Activated naive CD4-positive, alpha-beta T cell treated with anti-CD3 and anti-CD28 coated beads, Interleukin-2, amount 10 ng/mL, durations not matched to agents 7 days and 5 days (primary cell): Measurements from ENCODE around the gene BMPR2.
"Not testable (repeated sequence)": the region's sequence is repeated elsewhere in the genome, so short reads cannot be mapped to it uniquely, and the experiment has no call there.

Experiments
- CTCF ChIA-PET: fragments of 350-600 bp; sonication (Branson Sonifier 250); formaldehyde crosslinking; loops from one replicate; lab custom pipeline; 2021; ENCODE audit warnings: antibody characterized with exemption; lab: Charles Lee
- DNase-seq: peaks from one replicate; pipeline ENCODE4 v3.0.0-alpha.2; 2020
- H3K27ac Mint-ChIP-seq: one replicate; pipeline ENCODE4 v1.8.0; 2021; ENCODE audit warnings: mild to moderate bottlenecking, moderate library complexity, mixed read lengths
- H3K27me3 Mint-ChIP-seq: one replicate; pipeline ENCODE4 v1.8.0; 2021; ENCODE audit warnings: mild to moderate bottlenecking, mixed read lengths
- H3K36me3 Mint-ChIP-seq: one replicate; pipeline ENCODE4 v1.8.0; 2021; ENCODE audit warnings: mixed read lengths
- H3K4me1 Mint-ChIP-seq: one replicate; pipeline ENCODE4 v1.8.0; 2021; ENCODE audit warnings: mixed read lengths
- H3K4me3 Mint-ChIP-seq: one replicate; pipeline ENCODE4 v1.8.0; 2021; ENCODE audit warnings: mild to moderate bottlenecking, moderate library complexity, mixed read lengths
- H3K9me3 Mint-ChIP-seq: one replicate; pipeline ENCODE4 v1.8.0; 2021; ENCODE audit warnings: mixed read lengths

The BMPR2 gene

DNA sequence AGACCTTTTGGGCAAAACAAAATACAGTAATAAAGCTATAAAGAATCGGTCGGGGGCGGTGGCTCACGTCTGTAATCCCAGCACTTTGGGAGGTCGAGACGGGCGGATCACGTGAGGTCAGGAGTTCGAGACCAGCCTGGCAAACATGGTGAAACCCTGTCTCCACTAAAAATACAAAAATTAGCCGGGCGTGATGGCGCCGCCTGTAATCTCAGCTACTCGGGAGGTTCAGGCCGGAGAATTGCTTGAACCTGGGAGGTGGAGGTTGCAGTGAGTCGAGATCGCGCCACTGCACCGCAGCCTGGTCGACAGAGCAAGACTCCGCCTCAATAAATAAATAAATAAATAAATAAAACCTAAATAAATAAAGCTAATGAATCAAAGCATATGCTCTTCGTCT is 1.7 kb upstream of the BMPR2 start:
- CTCF ChIA-PET, H3K27ac Mint-ChIP-seq, H3K36me3 Mint-ChIP-seq, H3K9me3 Mint-ChIP-seq, DNase-seq: not testable (repeated sequence)
- peak overlapping the region; percentile 98 for H3K4me3 Mint-ChIP-seq
- H3K27me3 Mint-ChIP-seq: peaks cover 32% of the 10 kb centered on the region
- H3K4me1 Mint-ChIP-seq: peaks cover 25% of the 10 kb centered on the region

DNA sequence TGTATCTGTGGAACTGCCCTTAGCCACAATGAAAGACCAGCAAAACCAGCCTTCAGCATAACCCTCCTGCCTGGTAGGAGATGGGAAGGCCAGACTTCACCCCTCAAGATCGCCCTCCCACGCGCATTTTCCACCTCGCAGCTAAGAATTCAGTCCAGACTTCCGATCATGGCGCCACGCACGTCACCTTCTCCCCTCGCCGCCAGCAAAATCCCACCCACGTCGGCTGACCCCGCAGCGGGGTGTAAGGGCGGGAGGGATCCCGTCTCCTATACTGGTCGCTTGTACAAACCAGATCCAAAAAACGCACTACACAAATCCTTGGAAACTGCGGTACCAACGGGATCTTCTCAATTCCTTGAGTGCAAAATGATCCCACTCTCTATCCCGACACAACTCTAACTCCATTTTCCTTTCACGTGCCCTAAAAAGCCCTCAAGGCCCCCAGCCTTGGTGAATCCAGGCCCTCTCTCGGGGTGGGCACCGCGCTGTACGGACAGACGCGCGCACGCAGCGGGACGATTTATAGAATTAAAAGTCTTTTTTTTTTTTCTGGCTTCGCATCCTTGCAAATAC is 1.0 kb upstream of the BMPR2 start:
- Mint-ChIP-seq H3K4me1 (peaks cover 30% of the 10 kb centered on the region), H3K27ac (peak overlapping the region; percentile 72), H3K9me3 (no peaks in the 10 kb centered on the region), H3K27me3 (peaks cover 32% of the 10 kb centered on the region), H3K4me3 (peak overlapping the region; percentile 98), H3K36me3 (no peaks in the 10 kb centered on the region)
- CTCF ChIA-PET: no interaction called here
- peak; percentile 36 for DNase-seq

GRCh38 chr2:202376460-202377206 is 506 bp downstream of the BMPR2 start:
- H3K4me3 Mint-ChIP-seq: peak overlapping the region; percentile 98
- DNase-seq: peak; percentile 59
- no peaks in the 10 kb centered on the region for H3K36me3 Mint-ChIP-seq
- H3K9me3 Mint-ChIP-seq: no peaks in the 10 kb centered on the region
- H3K27me3 Mint-ChIP-seq: peaks cover 32% of the 10 kb centered on the region
- H3K27ac Mint-ChIP-seq: peak overlapping the region; percentile 87
- peaks cover 34% of the 10 kb centered on the region for H3K4me1 Mint-ChIP-seq
- CTCF ChIA-PET: no interaction called here

DNA sequence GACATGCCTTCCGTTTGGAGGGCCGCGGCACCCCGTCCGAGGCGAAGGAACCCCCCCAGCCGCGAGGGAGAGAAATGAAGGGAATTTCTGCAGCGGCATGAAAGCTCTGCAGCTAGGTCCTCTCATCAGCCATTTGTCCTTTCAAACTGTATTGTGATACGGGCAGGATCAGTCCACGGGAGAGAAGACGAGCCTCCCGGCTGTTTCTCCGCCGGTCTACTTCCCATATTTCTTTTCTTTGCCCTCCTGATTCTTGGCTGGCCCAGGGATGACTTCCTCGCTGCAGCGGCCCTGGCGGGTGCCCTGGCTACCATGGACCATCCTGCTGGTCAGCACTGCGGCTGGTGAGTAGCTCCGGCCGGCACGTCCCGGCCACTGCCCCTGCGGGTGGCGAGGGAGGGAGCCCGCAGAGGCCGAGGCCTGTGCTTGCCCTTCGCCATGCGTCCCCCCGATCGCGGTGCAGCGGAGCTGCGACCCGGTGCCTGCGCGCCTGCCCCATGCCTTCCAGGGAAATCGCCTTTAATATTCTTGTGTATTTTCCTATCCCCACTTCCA is 1.2 kb downstream of the BMPR2 start:
- CTCF ChIA-PET: no interaction called here
- H3K36me3 Mint-ChIP-seq: no peaks in the 10 kb centered on the region
- DNase-seq: peak; percentile 25
- peak overlapping the region; percentile 87 for H3K27ac Mint-ChIP-seq
- peaks cover 32% of the 10 kb centered on the region for H3K27me3 Mint-ChIP-seq
- H3K9me3 Mint-ChIP-seq: no peaks in the 10 kb centered on the region
- H3K4me1 Mint-ChIP-seq: peaks cover 34% of the 10 kb centered on the region
- H3K4me3 Mint-ChIP-seq: peak overlapping the region; percentile 98

- Mint-ChIP-seq H3K9me3 (no peaks in the 10 kb centered on the region), H3K4me1 (peaks cover 34% of the 10 kb centered on the region), H3K27ac (no peak overlapping the region), H3K36me3 (no peaks in the 10 kb centered on the region), H3K27me3 (peaks cover 28% of the 10 kb centered on the region), H3K4me3 (peak overlapping the region; percentile 98)
- CTCF ChIA-PET: no interaction called here
- DNase-seq: no peak
Measured at GRCh38 chr2:202378001-202378400, 1.9 kb downstream of the BMPR2 start.

DNA sequence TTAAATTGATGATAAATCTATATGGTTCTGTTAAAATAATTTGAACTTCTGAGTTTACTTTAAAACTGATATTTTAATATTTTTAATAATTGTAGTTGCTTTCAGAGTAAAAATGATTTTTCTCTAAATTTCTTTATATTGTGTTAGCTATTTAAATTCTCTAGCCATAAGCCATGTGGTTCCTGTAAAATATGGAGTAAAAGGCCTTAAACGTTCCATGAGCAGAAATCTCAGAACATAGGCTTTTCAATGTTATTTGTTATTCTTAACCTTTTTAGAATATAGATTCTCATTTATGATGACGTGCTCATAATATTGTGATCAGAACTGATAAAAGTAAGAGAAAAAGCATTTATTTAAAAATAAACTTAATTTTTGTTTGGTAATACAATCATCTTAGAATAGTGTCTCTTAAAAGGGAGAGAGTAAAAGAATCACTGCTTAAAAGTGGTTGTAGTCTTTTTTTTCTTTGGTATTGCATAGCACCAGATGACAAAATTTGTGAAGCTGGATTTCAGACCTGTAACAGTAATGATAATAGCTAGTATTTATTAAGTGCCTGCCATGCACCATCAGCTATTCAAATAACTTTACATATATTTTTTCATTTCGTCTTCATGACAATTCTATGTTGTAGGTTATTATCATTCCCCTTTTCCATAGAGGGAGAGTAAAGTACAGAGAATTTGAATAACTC is 2.7 kb downstream of the BMPR2 start:
- no peaks in the 10 kb centered on the region for H3K36me3 Mint-ChIP-seq
- H3K4me1 Mint-ChIP-seq: peaks cover 34% of the 10 kb centered on the region
- no peak overlapping the region for H3K27ac Mint-ChIP-seq
- no peaks in the 10 kb centered on the region for H3K9me3 Mint-ChIP-seq
- CTCF ChIA-PET: no interaction called here
- DNase-seq: no peak
- no peak overlapping the region for H3K4me3 Mint-ChIP-seq
- H3K27me3 Mint-ChIP-seq: peaks cover 23% of the 10 kb centered on the region

- Mint-ChIP-seq H3K27ac (no peak overlapping the region), H3K9me3 (no peaks in the 10 kb centered on the region), H3K4me1 (peaks cover 24% of the 10 kb centered on the region), H3K4me3 (no peak overlapping the region), H3K27me3 (no peaks in the 10 kb centered on the region), H3K36me3 (no peaks in the 10 kb centered on the region)
- CTCF ChIA-PET: no interaction called here
- no peak for DNase-seq
Measured at GRCh38 chr2:202382684-202383083, 6.6 kb downstream of the BMPR2 start.

DNA sequence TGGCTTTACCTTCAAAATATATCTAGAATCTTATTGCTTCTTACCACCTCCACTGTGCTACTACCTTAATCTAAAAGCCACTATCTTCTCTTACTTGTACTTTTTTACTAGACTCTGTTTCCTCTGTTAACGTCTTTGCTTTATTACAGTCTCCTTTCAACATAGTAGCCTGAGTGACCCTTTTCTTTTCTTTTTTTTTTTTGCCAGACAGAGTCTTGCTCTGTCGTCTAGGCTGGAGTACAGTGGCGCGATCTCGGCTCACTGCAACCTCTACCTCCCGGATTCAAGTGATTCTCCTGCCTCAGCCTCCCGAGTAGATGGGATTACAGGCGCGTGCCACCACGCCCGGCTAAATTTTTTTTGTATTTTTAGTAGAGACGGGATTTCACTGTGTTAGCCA is 10.4 kb downstream of the BMPR2 start:
- H3K9me3 Mint-ChIP-seq, H3K4me3 Mint-ChIP-seq, DNase-seq, H3K27me3 Mint-ChIP-seq, H3K27ac Mint-ChIP-seq, H3K4me1 Mint-ChIP-seq, CTCF ChIA-PET, H3K36me3 Mint-ChIP-seq: not testable (repeated sequence)

DNA sequence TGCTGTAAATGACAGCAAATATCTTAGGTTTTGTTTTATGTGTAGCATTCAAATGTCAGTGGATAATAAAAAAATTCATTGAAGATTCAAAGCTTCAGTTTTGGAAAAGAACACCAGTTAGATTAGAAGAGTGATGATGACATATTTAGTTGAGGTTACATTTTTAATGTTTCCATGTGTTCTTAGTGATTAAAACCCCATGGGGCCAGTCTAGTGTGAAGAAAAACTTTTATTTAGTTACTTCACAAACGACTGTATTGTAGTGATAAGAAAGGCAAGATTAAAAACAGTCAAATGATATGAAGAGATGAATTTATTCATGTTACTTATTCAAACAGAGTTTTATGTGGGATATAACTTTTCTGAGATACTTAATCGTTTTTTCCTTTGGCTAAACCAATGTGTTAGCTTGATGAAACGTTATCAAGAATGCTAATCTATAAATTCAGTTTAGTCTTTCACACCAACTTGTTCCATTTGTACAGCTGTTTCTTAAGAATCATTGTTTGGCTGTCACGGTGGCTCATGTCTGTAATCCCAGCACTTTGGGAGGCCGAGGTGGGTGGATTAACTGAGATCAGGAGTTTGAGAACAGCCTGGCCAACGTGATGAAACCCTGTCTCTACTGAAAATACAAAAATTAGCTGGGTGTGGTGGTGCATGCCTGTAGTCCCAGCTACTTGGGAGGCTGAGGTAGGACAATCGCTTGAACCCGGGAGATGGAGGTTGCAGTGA is 11.6 kb downstream of the BMPR2 start:
- Mint-ChIP-seq H3K27me3 (no peaks in the 10 kb centered on the region), H3K27ac (no peak overlapping the region), H3K4me1 (peaks cover 2% of the 10 kb centered on the region), H3K9me3 (no peaks in the 10 kb centered on the region), H3K36me3 (no peaks in the 10 kb centered on the region), H3K4me3 (no peak overlapping the region)
- CTCF ChIA-PET: no interaction called here
- DNase-seq: no peak

GRCh38 chr2:202400941-202401340 is 24.8 kb downstream of the BMPR2 start:
- CTCF ChIA-PET: no interaction called here
- H3K27me3 Mint-ChIP-seq: no peaks in the 10 kb centered on the region
- no peak for DNase-seq
- H3K27ac Mint-ChIP-seq: no peak overlapping the region
- no peaks in the 10 kb centered on the region for H3K36me3 Mint-ChIP-seq
- no peaks in the 10 kb centered on the region for H3K9me3 Mint-ChIP-seq
- H3K4me1 Mint-ChIP-seq: no peaks in the 10 kb centered on the region
- H3K4me3 Mint-ChIP-seq: no peak overlapping the region

GRCh38 chr2:202405798-202406197 is 29.7 kb downstream of the BMPR2 start:
- Mint-ChIP-seq H3K27me3 (no peaks in the 10 kb centered on the region), H3K9me3 (no peaks in the 10 kb centered on the region), H3K36me3 (no peaks in the 10 kb centered on the region), H3K4me3 (no peak overlapping the region), H3K27ac (no peak overlapping the region), H3K4me1 (no peaks in the 10 kb centered on the region)
- DNase-seq: no peak
- CTCF ChIA-PET: no interaction called here

GRCh38 chr2:202406445-202406978 is 30.4 kb downstream of the BMPR2 start:
- H3K27ac Mint-ChIP-seq: no peak overlapping the region
- no peaks in the 10 kb centered on the region for H3K36me3 Mint-ChIP-seq
- H3K27me3 Mint-ChIP-seq: no peaks in the 10 kb centered on the region
- DNase-seq: no peak
- CTCF ChIA-PET: no interaction called here
- H3K9me3 Mint-ChIP-seq: no peaks in the 10 kb centered on the region
- H3K4me3 Mint-ChIP-seq: no peak overlapping the region
- H3K4me1 Mint-ChIP-seq: no peaks in the 10 kb centered on the region

- CTCF ChIA-PET: no interaction called here
- H3K4me3 Mint-ChIP-seq: no peak overlapping the region
- H3K4me1 Mint-ChIP-seq: no peaks in the 10 kb centered on the region
Measured at GRCh38 chr2:202408546-202409140, 32.5 kb downstream of the BMPR2 start.

DNA sequence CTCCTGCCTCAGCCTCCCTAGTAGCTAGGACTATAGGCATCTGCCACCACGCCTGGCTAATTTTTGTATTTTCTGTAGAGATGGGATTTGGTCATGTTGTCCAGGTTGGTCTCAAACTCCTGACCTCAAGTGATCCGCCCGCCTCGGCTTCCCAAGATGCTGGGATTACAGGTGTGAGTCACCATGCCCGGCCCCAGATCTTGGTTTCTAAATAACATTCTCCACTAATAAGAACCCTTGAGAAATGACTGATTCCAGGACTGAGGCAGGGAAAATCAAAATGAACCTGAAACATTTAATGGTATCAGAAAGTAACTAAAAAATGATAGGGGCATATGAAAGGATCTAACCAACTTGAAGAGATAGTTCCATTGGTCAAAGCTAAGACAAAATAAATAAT is 34.0 kb downstream of the BMPR2 start:
- Mint-ChIP-seq H3K36me3 (no peaks in the 10 kb centered on the region), H3K4me3 (no peak overlapping the region), H3K27me3 (no peaks in the 10 kb centered on the region), H3K9me3 (no peaks in the 10 kb centered on the region), H3K27ac (peak overlapping the region; percentile 24), H3K4me1 (no peaks in the 10 kb centered on the region)
- CTCF ChIA-PET: no interaction called here
- no peak for DNase-seq

More at GRCh38 chr2:202408546-202409140, 32.5 kb downstream of the BMPR2 start:
- H3K27me3 Mint-ChIP-seq: no peaks in the 10 kb centered on the region
- no peak for DNase-seq
- no peaks in the 10 kb centered on the region for H3K36me3 Mint-ChIP-seq
- no peaks in the 10 kb centered on the region for H3K9me3 Mint-ChIP-seq
- no peak overlapping the region for H3K27ac Mint-ChIP-seq
